Kidney epithelial cell (primary cell): ENCODE results near the gene NOP14. TPM values are rescaled to one million over a fixed set of nuclear protein-coding genes. Genes with fewer than 3 reads are reported as not detected.

Experiments used
- DNase-seq: peaks from one replicate; pipeline ENCODE4 v3.0.0-alpha.2; 2010; ENCODE audit warnings: low read depth
- H3K27me3 ChIP-seq: 2 replicates; pipeline ENCODE4 v1.6.0; 2011; ENCODE audit warnings: low read length; ENCODE audit not compliant: control insufficient read depth, insufficient read depth
- H3K36me3 ChIP-seq: 2 replicates; pipeline ENCODE4 v1.5.1; 2011; ENCODE audit warnings: low read length; ENCODE audit not compliant: control insufficient read depth, insufficient read depth
- H3K4me3 ChIP-seq: 2 replicates; pipeline ENCODE4 v1.5.1; 2011; ENCODE audit warnings: low read depth, mild to moderate bottlenecking, control low read depth, low read length
- total RNA-seq: library from RNA; depleted of rRNA; stranded (reverse); fragments of >200 nt; gene quantifications from 2 replicates; pipeline ENCODE4 v1.2.3, GENCODE V29; 2015
- TF ChIP-seq, protein P1 (sequence below): IDR thresholded peaks from 2 replicates; pipeline ENCODE4 v1.5.1; 2011; ENCODE audit warnings: mild to moderate bottlenecking, moderate library complexity, low read length, control low read depth, inconsistent platforms; ENCODE audit not compliant: insufficient read depth, poor library complexity, severe bottlenecking

NOP14 gene
- total RNA-seq, 1 donor from 2014 or later, result 35.2 TPM

DNA sequence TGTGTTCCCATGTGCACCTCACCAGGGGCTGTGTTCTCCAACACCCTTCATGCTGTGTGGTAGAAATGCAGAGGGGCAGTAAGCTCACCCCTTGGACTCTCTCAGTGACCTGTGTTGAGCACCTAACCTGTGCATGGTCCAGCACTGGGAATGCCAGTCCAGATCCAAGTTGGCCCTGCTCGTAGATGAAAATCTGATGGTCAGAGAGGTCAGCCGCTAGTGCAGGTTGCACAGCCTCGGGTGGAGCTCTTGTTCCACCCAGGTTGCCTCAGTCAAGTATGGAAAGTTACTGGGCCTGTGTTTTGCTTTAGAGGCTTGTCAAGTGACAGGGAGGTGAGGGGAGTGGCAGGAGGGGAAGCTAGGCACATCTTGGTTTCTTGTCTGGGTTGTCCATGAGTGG, 51.3 kb downstream of the NOP14 start:
- TF ChIP-seq, protein P1, sequence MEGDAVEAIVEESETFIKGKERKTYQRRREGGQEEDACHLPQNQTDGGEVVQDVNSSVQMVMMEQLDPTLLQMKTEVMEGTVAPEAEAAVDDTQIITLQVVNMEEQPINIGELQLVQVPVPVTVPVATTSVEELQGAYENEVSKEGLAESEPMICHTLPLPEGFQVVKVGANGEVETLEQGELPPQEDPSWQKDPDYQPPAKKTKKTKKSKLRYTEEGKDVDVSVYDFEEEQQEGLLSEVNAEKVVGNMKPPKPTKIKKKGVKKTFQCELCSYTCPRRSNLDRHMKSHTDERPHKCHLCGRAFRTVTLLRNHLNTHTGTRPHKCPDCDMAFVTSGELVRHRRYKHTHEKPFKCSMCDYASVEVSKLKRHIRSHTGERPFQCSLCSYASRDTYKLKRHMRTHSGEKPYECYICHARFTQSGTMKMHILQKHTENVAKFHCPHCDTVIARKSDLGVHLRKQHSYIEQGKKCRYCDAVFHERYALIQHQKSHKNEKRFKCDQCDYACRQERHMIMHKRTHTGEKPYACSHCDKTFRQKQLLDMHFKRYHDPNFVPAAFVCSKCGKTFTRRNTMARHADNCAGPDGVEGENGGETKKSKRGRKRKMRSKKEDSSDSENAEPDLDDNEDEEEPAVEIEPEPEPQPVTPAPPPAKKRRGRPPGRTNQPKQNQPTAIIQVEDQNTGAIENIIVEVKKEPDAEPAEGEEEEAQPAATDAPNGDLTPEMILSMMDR, result no peak
- Histone ChIP-seq H3K4me3 (no peak overlapping the region), H3K27me3 (no peaks in the 10 kb centered on the region), H3K36me3 (peaks cover 4% of the 10 kb centered on the region)
- DNase-seq, result no peak

DNA sequence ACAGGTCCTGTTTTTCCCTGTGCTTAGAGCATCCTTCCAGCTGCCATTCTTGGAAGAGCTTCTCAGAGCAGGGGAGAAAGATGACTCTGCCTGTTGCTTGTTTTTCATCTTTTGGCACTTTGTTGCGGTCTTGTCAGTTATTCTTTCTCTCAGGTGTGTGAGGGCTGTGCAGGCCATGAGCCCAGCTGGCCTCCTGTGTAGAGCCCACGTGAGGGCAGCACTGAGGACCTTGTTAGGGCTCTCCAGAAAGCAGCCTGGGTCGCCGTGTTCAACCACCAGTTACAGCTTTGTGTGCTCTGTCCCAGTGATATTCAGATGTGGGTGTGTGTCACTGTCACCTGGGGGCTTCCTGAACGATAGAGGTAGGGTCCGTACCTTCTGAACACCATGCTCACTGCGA, 52.8 kb downstream of the NOP14 start:
- no peak for DNase-seq
- TF ChIP-seq, protein P1, result no peak
- H3K36me3 ChIP-seq, result peaks cover 5% of the 10 kb centered on the region
- no peaks in the 10 kb centered on the region for H3K27me3 ChIP-seq
- no peak overlapping the region for H3K4me3 ChIP-seq

DNA sequence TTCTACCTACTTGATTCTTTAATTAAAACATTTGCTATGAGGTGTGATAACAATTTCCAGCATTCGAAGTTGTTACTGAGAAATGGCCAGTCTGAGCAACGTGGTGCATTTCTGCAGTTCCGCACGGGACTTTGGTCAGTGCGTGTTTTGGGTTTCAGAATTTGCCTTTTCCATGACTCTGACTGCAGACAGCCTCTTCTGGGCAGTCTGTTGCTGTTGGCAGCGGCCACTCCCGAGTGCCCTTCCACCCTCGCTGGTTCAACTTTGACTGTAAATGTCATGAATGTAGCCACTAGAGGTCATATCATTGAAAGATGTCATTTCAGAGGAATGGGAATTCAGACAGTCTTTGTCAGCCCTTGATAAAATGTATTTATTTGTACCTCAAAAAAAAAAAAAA, 53.6 kb downstream of the NOP14 start:
- DNase-seq, result no peak
- Histone ChIP-seq H3K27me3 (no peaks in the 10 kb centered on the region), H3K36me3 (peaks cover 5% of the 10 kb centered on the region), H3K4me3 (no peak overlapping the region)
- TF ChIP-seq, protein P1, result no peak

DNA sequence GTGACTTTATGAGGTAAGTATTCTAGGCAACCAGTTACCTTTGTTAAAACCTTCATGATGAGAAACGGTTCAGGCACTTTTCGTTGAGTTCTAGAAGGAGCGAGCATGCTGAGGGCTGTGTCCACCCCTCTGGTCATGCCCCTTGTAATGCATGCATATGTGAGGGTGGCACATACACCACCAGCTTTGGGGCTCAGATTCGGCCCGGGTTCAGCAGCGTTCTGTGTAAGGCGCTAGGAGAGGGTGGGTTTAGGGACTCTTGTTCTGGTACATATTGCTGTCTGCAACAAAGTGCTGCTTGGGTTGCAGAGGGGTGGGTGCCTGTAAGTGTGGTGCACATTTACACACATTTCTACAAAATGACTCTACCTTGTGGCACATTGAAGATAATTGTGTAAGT, 54.5 kb downstream of the NOP14 start:
- H3K4me3 ChIP-seq, result no peak overlapping the region
- TF ChIP-seq, protein P1, result no peak
- DNase-seq, result no peak
- H3K27me3 ChIP-seq, result no peaks in the 10 kb centered on the region
- peaks cover 6% of the 10 kb centered on the region for H3K36me3 ChIP-seq

DNA sequence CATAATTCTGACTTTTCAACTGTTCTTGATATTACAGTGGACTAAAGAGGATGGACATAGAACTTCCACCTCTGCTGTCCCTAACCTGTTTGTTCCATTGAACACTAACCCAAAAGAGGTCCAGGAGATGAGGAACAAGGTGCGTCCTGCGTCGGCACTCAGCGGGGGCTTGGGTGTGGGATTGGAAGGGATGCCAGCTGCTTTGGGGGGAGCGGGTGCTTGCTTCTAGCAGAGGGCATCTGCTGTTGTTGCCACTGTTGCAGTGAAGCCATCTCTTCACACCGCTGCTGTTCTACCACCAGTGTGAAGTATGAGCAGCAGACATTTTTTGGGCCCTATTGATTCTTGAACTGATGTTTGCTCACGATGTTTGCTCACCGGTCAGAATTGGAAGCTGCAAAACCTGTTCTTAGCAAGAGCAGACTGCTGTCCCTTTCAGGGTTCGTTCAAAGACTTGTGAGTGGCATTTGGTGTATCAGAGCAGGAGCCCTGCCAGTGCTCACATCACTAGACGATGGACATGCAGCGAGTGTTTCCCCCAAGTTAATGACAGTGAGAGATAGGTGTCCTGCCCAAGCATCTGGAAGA, 55.4 kb downstream of the NOP14 start:
- Histone ChIP-seq H3K27me3 (no peaks in the 10 kb centered on the region), H3K36me3 (peaks cover 6% of the 10 kb centered on the region), H3K4me3 (no peak overlapping the region)

More for the DNA sequence above, 55.4 kb downstream of the NOP14 start:
- TF ChIP-seq, protein P1, result no peak
- DNase-seq, result no peak
